GM12891 (cell line): ENCODE results near the gene ASGR1.

ENCODE experiments used
- POLR2A ChIP-seq: IDR thresholded peaks from 2 replicates; pipeline ENCODE4 v1.6.1; 2011; ENCODE audit warnings: low read depth, low read length, control low read depth
- POLR2AphosphoS5 ChIP-seq: IDR thresholded peaks from 2 replicates; pipeline ENCODE4 v1.6.1; 2011; ENCODE audit warnings: low read depth, low read length, control low read depth

GRCh38 chr17:7124923-7125322 lies 54.2 kb downstream of the ASGR1 start:
- TF ChIP-seq POLR2AphosphoS5 (no peak), POLR2A (no peak)
